Suprapubic skin (tissue), 4 donors: ENCODE data around the gene PPP2R2B. TPM values are rescaled to one million over a fixed set of nuclear protein-coding genes. Genes with fewer than 3 reads are reported as not detected.

Experiments
- DNase-seq, 2 donors: peaks; one replicate each; pipeline ENCODE4 v3.0.0-alpha.2; 2019; ENCODE audit warnings: low spot score in 2 of 2
- H3K27ac ChIP-seq: fragments of 200-600 bp; sonication (generic); one replicate; pipeline ENCODE4 v1.5.1; 2019
- H3K27me3 ChIP-seq: fragments of 200-600 bp; sonication (generic); one replicate; pipeline ENCODE4 v1.5.1; 2019
- H3K36me3 ChIP-seq: fragments of 200-600 bp; sonication (generic); one replicate; pipeline ENCODE4 v1.5.1; 2019
- H3K4me1 ChIP-seq: fragments of 200-600 bp; sonication (generic); one replicate; pipeline ENCODE4 v1.5.1; 2019
- H3K4me3 ChIP-seq: fragments of 200-600 bp; sonication (generic); one replicate; pipeline ENCODE4 v1.5.1; 2019; ENCODE audit warnings: mild to moderate bottlenecking
- H3K9me3 ChIP-seq: fragments of 200-600 bp; sonication (generic); one replicate; pipeline ENCODE4 v1.5.1; 2019
- EP300 ChIP-seq: sonication (generic); formaldehyde crosslinking; IDR thresholded peaks from one replicate; pipeline ENCODE4 v1.6.1; 2017; ENCODE audit warnings: antibody characterized with exemption
- POLR2A ChIP-seq, 2 donors: fragments of 450-650 bp; IDR thresholded peaks; one replicate each; pipeline ENCODE4 v1.6.1; 2017; ENCODE audit warnings: antibody characterized with exemption in 2 of 2, mild to moderate bottlenecking in 2 of 2, moderate library complexity in 2 of 2
- POLR2AphosphoS5 ChIP-seq, 3 donors: sonication (generic); formaldehyde crosslinking; IDR thresholded peaks; one replicate each; pipeline ENCODE4 v1.6.1; 2017; ENCODE audit warnings: antibody characterized with exemption in 3 of 3
- WGBS: methylation state at CpG from one replicate; pipeline ENCODE4 v1.1.5; 2018; 5-methylcytosine and 5-hydroxymethylcytosine counted together
- total RNA-seq, 4 donors: library from RNA; depleted of rRNA; stranded (reverse); fragments of >200 nt; gene quantifications; one replicate each; pipeline ENCODE4 v1.1.0, GENCODE V29; 2016
- TF ChIP-seq, protein P1 (sequence below), 2 donors: fragments of 200-600 bp in 1 of 2; fragments of 450-650 bp in 1 of 2; sonication (generic) in 1 of 2; IDR thresholded peaks; one replicate each; pipeline ENCODE4 v1.5.1; 2016 to 2019; ENCODE audit warnings: antibody characterized with exemption in 2 of 2, mild to moderate bottlenecking in 1 of 2, moderate library complexity in 1 of 2

Gene PPP2R2B
- total RNA-seq, 4 donors from 2014 or later = 1.2 to 6.4 (median 3.8) TPM

DNA sequence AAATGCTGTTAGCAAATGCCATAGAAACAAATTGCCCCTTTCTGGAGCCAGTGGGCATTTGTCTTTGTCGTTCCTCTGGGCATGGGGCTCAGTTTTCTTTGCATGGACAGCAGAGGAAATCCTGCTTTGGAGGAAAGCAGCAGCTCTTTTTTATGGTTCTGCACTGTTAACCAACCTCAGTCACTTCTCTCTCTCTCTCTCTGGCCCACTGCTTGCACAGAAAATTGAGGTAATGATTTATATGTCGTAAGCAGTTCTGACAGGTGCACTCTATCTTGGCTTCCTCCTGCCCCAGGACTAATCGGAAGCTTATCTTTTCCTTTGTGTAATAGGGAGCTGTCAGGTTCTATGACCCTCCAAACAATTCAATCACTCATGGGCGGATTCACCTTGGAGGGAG is 202.9 kb downstream of the PPP2R2B start:
- WGBS = 57% methylated on average over 4 of the region's 4 CpGs
- no peak for DNase-seq
- no peak overlapping the region for H3K4me3 ChIP-seq
- H3K27ac ChIP-seq = no peak overlapping the region
- H3K27me3 ChIP-seq = no peaks in the 10 kb centered on the region
- H3K4me1 ChIP-seq = no peaks in the 10 kb centered on the region
- H3K9me3 ChIP-seq = no peaks in the 10 kb centered on the region
- H3K36me3 ChIP-seq = no peaks in the 10 kb centered on the region
- TF ChIP-seq POLR2AphosphoS5 (IDR thresholded peaks at IDR 0.05) (no peak), POLR2A (IDR thresholded peaks at IDR 0.05) (no peak), EP300 (no peak)
- TF ChIP-seq, protein P1, sequence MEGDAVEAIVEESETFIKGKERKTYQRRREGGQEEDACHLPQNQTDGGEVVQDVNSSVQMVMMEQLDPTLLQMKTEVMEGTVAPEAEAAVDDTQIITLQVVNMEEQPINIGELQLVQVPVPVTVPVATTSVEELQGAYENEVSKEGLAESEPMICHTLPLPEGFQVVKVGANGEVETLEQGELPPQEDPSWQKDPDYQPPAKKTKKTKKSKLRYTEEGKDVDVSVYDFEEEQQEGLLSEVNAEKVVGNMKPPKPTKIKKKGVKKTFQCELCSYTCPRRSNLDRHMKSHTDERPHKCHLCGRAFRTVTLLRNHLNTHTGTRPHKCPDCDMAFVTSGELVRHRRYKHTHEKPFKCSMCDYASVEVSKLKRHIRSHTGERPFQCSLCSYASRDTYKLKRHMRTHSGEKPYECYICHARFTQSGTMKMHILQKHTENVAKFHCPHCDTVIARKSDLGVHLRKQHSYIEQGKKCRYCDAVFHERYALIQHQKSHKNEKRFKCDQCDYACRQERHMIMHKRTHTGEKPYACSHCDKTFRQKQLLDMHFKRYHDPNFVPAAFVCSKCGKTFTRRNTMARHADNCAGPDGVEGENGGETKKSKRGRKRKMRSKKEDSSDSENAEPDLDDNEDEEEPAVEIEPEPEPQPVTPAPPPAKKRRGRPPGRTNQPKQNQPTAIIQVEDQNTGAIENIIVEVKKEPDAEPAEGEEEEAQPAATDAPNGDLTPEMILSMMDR (IDR thresholded peaks at IDR 0.05) = no peak

DNA sequence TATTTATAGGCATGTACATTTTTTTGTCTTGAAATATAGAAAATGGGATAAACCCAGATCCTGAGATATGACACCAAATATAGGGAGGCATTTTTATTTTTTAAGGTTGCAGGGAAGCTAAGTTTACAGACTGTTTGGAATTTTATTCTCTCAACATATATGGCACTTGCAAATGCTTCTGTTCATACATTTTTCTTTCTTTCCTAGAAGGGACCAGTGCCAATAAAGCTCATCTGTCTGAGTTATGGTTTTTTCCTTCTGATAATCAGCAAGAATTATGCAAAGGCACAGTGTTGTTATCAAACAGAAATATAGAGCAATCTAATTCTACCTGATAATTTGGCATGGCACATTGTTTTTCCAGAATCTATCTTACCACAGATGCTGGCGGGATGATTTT is 205.7 kb downstream of the PPP2R2B start:
- H3K27ac ChIP-seq = no peak overlapping the region
- TF ChIP-seq POLR2AphosphoS5 (IDR thresholded peaks at IDR 0.05) = no peak
- no peak for TF ChIP-seq POLR2A (IDR thresholded peaks at IDR 0.05)
- TF ChIP-seq EP300 = no peak
- TF ChIP-seq, protein P1 (IDR thresholded peaks at IDR 0.05) = no peak
- WGBS = 74% methylated on average over 1 of the region's 1 CpG
- H3K36me3 ChIP-seq = no peaks in the 10 kb centered on the region
- no peak for DNase-seq
- H3K4me1 ChIP-seq = no peaks in the 10 kb centered on the region
- no peaks in the 10 kb centered on the region for H3K9me3 ChIP-seq
- no peak overlapping the region for H3K4me3 ChIP-seq
- no peaks in the 10 kb centered on the region for H3K27me3 ChIP-seq

DNA sequence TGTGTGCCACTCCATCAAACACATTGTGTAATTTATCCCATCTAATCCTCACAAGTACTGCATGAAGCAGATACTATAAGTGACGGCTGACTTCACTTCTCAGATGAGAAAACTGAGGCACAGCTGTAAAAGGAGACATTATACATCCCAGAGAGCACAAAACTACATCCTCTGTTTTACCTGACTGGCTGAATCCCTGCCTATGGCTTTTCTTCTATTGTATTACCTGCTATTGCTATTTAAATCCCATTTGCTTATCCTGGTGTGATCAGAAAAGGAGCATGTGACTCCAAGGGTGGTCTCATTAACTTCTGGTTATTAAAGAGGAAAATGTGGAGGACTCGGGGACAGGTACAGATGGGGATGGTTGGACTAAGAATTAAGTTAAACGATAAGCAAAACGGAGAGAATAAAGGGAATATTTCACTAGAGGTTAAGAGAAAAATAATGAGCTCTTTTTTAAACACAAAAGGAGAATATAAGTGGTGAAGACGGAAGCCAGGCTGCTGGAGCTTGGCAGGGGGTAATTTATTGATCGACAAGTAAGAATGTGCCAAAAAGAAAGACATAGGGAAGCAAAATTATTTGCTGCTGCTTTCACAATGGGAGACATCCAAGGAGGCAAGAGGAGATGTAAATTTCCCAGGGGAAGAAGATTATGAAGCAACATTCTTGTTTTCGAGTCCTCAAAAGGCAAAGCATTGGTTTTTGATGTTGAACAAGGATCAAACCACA is 206.8 kb downstream of the PPP2R2B start:
- H3K36me3 ChIP-seq = no peaks in the 10 kb centered on the region
- no peak for TF ChIP-seq EP300
- no peak for TF ChIP-seq POLR2A (IDR thresholded peaks at IDR 0.05)
- TF ChIP-seq, protein P1 (IDR thresholded peaks at IDR 0.05) = no peak
- TF ChIP-seq POLR2AphosphoS5 (IDR thresholded peaks at IDR 0.05) = no peak
- WGBS = 42% methylated on average over 7 of the region's 7 CpGs

DNA sequence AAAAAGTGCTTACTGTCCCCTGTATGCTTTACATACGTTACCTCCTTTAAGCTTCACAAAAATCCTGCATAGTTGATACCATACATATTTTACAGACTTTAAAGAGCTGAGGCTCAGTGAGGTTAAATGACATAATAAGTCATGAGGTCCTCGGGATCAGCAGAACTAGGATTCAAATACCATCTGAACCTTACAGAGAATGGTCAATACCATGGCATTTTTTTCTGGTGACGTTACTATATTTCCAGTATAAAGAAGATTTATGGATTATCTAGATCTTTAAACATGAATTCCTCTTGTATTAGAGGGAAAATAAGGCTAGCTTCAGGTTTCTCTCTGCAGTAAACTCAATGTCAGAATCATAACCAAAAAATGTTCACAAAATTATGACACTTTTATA is 208.9 kb downstream of the PPP2R2B start:
- WGBS = 61% methylated on average over 3 of the region's 3 CpGs
- no peak for DNase-seq
- H3K36me3 ChIP-seq = no peaks in the 10 kb centered on the region

More for the DNA sequence above, 206.8 kb downstream of the PPP2R2B start:
- Histone ChIP-seq H3K9me3 (no peaks in the 10 kb centered on the region), H3K4me3 (no peak overlapping the region), H3K27me3 (no peaks in the 10 kb centered on the region), H3K4me1 (no peaks in the 10 kb centered on the region), H3K27ac (no peak overlapping the region)
- DNase-seq = no peak

DNA sequence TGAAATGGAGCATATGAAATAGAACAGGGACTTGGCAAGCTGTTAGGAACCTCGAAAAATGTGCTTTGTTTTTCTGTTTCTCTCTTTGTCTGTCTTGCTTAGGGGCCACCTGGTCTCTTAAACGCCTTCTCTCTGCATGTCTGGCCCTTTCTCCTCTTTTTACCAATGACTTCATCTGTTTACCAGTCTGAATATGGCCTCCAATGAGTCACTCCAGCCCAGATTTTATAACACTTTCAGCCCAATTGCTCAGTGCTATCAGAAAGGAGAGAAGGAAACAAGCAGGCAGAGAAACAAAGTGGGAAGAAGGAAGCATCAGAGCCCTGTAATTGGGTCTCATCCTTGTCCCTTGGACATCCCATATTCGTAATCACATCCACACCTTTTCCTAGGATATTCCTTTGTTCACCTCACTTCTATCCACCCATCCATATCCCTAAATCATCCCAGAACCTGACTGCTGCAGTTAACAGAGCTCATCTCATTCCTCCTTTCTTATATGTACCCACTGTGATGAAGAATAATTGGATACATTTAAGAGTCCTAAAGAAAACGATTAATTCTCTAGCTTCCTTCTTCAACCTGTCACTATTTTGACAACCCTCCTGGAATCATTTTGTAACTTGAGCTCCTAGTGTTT is 210.8 kb downstream of the PPP2R2B start:
- TF ChIP-seq, protein P1 (IDR thresholded peaks at IDR 0.05) = no peak
- TF ChIP-seq POLR2AphosphoS5 (IDR thresholded peaks at IDR 0.05) (no peak), EP300 (no peak), POLR2A (IDR thresholded peaks at IDR 0.05) (no peak)
- no peaks in the 10 kb centered on the region for H3K4me1 ChIP-seq
- no peaks in the 10 kb centered on the region for H3K27me3 ChIP-seq
- 40% methylated on average over 4 of the region's 4 CpGs for WGBS
- H3K4me3 ChIP-seq = no peak overlapping the region
- DNase-seq = no peak
- H3K27ac ChIP-seq = no peak overlapping the region
- no peaks in the 10 kb centered on the region for H3K9me3 ChIP-seq
- H3K36me3 ChIP-seq = no peaks in the 10 kb centered on the region

More for the DNA sequence above, 208.9 kb downstream of the PPP2R2B start:
- Histone ChIP-seq H3K27me3 (no peaks in the 10 kb centered on the region), H3K27ac (no peak overlapping the region), H3K4me3 (no peak overlapping the region), H3K9me3 (no peaks in the 10 kb centered on the region), H3K4me1 (no peaks in the 10 kb centered on the region)
- TF ChIP-seq, protein P1 (IDR thresholded peaks at IDR 0.05) = no peak
- no peak for TF ChIP-seq POLR2AphosphoS5 (IDR thresholded peaks at IDR 0.05)
- no peak for TF ChIP-seq EP300
- TF ChIP-seq POLR2A (IDR thresholded peaks at IDR 0.05) = no peak
